ENCODE results near the gene ALPG.
"Not testable (repeated sequence)": the region's sequence is repeated elsewhere in the genome, so short reads cannot be mapped to it uniquely, and the experiment has no call there.

Gene ALPG

DNA sequence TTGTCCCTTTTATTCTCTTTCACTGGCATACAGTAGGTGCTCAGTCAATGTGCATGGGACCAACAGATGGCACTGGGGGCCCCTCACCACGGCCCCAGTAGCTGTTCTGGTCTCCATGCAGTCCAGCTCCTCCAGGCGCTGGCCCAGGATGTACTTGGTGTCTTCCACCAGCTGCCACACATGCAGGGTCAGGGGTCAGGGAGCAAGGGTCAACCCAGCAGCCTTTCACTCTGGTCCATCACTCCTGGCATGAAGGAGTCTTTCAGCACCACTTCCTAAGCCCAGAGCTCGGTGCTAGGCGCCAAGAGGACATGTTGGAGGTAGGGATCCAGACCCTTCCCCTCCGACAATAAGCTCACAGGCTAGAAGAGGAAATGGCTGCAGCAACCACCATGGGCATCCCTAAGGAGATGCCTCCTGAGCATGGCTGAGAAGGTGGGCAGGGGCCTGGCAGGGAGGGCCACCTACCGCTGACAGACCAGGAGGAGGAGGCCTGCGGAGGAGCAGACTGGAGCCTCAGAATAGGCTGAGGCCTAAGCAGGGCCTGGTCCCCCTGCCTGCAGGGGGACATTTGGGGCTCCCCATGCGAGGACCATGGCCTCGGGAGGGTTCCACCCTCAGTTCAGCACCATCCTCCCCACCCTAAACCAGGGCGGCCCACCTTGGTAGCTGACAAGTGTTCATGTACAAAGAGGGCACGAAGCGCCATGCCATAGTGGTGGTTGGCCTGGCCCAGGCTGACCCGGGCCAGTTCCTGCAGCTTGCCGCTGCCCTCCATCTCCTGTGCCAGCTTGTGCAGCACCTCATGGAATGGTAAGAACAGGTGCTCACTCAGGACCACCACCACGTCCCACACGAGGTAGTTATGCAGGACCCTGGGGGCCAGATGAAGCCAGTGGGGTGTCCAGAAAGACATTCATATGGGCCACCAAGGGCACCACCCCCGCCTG lies 10.2 kb downstream of the ALPG start:
- in situ Hi-C loops (cut with MboI; ENCODE audit: low pct_unique_long_range_greater_than_20kb, low sequenced_read_pairs): no loop called here

DNA sequence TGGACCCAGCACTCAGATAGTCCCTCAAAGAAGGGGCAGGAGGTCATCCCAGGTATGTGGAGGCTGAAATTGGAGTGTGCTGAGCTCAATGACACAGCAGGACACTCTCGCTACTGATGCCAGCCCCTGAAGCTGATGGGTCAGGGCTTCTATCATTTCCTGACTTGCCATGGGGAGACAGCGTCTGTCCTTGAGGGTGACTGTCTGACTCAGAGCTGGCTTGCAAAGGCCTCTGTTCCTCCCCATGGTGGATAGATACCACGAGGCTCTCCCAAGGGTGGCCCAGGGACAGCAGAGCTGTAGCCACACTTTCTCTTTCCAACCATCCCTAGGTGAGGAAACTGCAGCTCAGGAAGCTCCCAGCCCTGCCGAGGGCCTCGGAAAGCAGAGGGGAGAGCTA lies 10.8 kb downstream of the ALPG start:
- in situ Hi-C loops (cut with MboI; ENCODE audit: low pct_unique_long_range_greater_than_20kb, low sequenced_read_pairs): no loop called here
- DNase-seq: no peak

More for the DNA sequence above, 10.2 kb downstream of the ALPG start:
- no peak for DNase-seq

DNA sequence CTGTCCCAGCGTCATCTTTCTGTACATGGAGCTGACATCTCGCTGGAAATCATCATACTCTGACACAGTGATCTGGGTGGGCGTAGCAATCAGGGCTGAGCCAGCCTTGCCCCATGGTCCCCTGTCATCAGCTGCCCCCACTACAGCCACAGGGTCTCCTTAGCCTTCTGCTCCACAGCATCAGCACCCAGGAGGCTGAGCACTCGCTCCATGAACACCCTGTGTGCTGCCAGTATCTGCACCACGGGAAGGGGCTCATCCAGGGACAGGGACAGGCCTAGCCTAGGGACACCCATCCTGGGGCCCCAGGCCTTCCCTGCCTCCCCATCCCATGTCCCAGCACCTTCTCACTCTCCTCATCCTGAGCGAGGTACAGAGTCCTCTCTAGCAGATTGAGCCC lies 11.4 kb downstream of the ALPG start:
- in situ Hi-C loops (cut with MboI; ENCODE audit: low pct_unique_long_range_greater_than_20kb, low sequenced_read_pairs): no loop called here
- DNase-seq: no peak

DNA sequence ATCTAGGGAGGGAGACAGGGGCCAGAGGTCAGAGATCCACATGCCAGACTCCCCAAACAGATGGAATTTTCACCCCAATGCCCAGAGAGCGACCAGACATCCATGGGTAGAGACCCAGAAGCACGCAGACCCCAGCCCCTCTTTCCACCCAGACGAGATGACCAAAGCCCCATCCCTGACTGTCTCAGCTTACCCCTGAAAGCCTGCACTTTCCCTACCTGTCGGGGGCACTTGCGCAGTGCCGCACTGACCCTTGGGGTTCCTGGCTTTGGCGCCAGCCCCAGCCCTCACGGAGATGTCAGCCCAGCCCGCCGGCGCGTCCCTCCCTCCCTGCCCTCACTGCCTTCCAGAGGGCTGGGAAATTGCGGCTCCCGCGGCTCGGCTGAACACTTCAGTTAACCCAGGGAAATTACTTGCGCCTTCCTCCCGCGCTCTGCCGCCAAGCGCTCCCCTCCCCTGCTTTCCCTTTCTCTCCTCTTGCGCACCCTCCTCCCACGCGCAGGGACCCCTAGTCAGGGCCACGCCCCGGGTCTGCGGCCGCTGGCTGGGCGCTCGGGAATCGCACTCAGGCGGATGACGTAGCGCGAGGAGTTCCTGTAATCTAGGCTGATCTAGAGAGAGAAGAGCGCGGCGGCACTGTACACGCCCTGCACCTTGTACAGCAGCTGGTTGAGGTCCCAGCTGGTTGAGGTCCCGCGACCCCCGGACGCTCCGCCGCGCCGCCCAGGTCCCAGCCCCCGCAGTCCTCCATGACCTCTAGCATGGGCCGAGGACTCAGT lies 12.0 kb downstream of the ALPG start:
- peak; percentile 64 for DNase-seq
- in situ Hi-C loops (cut with MboI; ENCODE audit: low pct_unique_long_range_greater_than_20kb, low sequenced_read_pairs): no loop called here

DNA sequence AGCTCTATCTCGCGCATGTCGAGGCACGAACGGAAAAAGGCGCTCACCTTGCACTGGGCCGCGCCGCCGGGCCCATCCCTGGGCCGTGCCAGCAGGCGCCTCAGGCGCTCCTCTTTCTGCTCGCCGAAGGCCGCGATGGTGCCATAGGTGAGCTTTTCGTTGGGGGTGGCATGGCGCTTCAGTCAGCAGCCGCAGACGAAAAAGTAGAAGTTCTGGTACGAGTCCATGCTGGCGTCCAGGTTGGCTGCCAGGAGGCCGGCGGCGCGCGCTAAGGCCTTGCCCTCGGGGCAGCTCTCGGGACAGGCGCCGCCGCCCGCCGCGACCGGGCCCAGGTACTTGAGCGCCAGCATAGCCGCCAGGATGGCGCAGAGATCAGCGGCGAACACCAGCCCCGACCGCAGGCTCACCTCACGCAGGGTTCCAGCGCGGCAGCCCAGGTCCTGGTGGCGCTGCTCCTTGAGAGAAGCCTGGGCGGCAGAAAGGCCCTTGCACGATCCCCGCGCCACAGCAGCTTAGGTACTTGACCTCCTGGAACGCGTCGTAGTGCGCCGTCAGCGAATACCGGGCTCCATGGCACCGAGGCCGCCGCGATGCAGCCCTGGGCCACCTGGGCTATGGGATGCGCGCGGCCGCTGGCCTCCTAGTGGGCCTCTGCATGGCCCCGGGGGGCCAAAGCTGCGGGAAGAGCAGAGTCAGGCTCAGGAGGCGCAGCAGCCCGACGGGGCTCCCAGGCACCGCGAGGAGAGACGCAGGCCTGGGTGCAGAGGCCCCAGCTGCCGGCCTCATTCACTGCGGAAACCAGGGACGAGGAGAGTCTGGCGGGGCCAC lies 12.8 kb downstream of the ALPG start:
- in situ Hi-C loops (cut with MboI; ENCODE audit: low pct_unique_long_range_greater_than_20kb, low sequenced_read_pairs): no loop called here
- DNase-seq: no peak

DNA sequence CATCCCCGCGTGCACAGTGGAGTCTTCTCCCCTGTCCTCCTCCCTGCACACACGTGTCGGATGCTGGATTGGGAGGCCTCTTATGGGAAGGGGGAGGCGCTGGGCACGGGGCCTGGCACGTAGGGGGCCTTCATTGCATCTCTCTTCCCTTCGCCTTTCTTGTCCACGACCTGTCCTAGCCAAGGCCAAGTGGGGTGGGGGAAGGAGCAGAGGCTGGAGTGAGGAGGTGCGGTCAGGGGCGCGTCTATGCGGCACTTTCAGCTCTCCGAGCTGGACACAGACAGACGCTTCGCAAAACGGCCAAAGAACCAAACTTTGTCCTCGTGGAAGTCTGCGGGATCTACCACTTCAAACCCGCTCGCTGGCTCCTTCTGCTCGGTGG lies 13.4 kb downstream of the ALPG start:
- in situ Hi-C loops (cut with MboI; ENCODE audit: low pct_unique_long_range_greater_than_20kb, low sequenced_read_pairs): no loop called here
- DNase-seq: no peak

DNA sequence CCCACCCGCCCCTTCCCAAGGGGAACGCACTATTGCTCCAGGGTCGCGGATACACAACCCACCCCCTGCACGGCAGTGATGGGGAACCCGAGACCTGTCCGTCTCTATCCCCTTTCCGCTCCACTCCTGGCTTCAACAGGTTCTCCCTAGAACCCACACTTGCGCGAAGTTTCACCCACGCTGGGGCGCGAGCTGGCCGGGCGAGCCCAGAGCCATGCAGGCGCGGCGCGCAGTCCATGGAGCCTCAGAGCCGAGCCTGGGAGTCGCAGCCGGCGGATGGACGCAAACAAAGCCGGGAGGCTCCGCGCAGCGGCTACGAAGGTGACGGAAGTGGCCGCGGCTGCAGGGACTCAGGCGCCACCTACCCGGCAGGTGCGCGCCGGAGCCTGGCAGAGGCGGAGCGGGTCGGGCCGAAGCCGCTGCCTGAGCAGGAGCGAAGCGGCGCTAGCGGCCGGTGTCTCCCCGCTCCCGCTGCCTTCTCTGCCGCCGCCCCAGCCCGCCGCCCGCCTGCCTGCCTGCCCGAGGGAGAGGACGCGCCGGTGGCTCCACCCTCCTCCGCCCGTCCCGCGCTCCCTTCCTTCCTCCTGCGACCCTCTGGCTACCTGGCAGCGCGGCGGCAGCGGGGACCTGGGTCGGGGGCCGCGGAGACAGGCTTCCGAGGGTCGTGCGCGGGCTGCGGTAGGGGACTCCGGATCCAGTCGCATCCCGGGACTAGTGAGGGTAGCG lies 14.0 kb downstream of the ALPG start:
- in situ Hi-C loops (cut with MboI; ENCODE audit: low pct_unique_long_range_greater_than_20kb, low sequenced_read_pairs): no loop called here
- DNase-seq: no peak

DNA sequence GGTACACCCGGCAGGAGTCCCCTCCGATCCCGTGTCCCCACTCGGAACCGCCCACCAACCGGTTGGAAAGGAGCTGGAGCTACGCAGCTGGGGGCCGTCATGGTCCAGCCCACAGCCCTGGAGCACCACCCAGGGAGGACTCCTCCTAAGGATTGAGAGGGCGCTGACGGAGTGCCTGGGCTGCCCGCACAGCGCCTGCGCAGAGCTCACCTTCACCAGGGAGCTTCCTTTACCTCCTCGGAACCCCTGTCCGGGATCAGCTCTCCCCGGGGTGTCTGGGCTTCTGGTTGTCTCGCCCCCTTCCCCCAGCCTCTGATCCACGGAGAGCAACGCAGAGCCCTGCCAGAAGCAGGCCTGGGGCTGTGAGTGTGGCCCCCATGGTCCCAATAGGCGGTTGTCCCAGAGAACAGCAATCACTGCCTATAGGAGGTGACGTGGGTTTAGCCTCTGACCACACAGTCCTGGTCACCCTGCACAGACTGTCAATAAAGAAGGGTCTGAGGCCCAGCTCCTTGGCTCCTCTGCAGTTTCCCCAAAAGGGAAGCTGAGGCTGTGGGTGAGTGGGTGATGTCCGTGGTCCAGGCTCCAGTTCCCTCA lies 14.6 kb downstream of the ALPG start:
- no peak for DNase-seq
- in situ Hi-C loops (cut with MboI; ENCODE audit: low pct_unique_long_range_greater_than_20kb, low sequenced_read_pairs): no loop called here

DNA sequence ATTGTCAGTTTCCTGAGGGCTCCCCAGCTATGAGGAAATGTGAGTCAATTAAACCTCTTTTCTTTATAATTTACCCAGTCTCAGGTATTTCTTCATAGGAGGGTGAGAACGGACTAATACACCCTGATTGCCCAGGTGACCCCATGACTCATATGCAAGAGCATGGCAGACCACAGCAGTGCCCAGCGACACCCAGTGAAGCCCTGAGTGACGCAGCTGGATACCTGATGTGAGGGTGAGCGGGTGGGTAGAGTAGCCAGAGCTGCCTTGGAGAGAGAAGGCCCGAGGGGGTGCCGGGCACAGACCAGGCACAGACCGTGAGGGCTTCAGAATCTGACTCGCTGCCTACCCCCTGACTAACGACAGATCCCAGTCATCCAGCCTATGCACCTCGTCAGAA lies 15.4 kb downstream of the ALPG start:
- in situ Hi-C loops (cut with MboI; ENCODE audit: low pct_unique_long_range_greater_than_20kb, low sequenced_read_pairs): no loop called here
- no peak for DNase-seq

DNA sequence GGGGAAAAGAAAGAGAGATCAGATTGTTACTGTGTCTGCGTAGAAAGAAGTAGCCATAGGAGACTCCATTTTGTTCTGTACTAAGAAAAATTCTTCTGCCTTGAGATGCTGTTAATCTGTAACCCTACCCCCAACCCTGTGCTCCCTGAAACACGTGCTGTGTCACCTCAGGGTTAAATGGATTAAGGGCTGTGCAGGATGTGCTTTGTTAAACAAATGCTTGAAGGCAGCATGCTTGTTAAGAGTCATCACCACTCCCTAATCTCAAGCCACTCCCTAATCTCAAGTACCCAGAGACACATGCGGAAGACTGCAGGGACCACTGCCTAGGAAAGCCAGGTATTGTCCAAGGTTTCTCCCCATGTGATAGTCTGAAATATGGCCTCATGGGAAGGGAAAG lies 16.4 kb downstream of the ALPG start:
- in situ Hi-C loops (cut with MboI; ENCODE audit: low pct_unique_long_range_greater_than_20kb, low sequenced_read_pairs); DNase-seq: not testable (repeated sequence)

DNA sequence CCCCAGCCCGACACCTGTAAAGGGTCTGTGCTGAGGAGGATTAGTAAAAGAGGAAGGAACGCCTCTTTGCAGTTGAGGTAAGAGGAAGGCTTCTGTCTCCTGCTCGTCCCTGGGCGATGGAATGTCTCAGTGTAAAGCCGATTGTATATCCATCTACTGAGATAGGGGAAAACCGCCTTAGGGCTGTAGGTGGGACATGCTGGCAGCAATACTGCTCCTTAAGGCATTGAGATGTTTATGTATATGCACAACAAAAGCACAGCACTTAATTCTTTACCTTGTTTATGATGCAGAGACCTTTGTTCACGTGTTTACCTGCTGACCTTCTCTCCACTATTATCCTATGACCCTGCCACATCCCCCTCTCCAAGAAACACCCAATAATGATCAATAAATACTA lies 16.8 kb downstream of the ALPG start:
- in situ Hi-C loops (cut with MboI; ENCODE audit: low pct_unique_long_range_greater_than_20kb, low sequenced_read_pairs): not testable (repeated sequence)

DNA sequence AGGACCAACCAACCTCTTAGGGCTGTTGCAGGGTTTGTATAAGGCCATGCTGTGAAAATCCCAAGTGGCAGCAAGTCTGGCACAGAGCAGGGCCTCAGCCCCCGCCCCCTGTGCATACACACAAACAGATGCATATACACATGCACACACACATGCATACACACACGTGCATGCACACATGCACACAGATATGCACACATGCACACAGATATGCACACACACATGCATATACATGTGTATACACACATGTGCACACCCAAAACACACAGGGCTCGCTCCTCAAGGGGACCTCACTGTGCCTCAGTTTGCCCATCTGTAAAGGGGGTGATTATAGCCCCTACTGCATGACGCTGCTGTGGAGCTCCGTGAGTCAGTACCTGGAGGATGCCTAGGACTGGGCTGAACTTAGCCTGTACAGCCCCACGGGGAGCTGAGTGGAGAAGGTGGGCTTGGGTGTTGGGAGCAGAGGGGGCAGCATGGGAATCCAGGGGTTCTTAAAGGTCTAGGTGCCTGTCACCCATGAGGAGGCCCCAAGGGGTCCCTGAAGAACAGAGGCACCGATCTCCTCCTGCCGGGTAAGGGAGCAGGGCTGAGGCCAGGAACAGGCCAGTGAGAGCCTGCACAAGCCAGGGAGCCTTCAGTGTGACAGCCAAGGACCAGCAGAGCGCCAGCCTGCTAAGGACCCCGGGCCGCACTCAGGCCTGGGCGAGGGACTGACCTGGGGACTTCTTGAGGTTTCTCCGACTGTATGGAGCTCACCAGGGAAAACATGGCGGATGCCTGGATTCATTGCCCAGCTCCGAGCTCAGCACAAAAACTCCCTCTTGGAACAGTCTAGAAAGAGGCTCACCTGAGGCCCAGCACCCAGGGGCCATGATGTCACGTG lies 25.3 kb downstream of the ALPG start:
- in situ Hi-C loops (cut with MboI; ENCODE audit: low pct_unique_long_range_greater_than_20kb, low sequenced_read_pairs): no loop called here
- no peak for DNase-seq

More for the DNA sequence above, 16.8 kb downstream of the ALPG start:
- DNase-seq: not testable (repeated sequence)

DNA sequence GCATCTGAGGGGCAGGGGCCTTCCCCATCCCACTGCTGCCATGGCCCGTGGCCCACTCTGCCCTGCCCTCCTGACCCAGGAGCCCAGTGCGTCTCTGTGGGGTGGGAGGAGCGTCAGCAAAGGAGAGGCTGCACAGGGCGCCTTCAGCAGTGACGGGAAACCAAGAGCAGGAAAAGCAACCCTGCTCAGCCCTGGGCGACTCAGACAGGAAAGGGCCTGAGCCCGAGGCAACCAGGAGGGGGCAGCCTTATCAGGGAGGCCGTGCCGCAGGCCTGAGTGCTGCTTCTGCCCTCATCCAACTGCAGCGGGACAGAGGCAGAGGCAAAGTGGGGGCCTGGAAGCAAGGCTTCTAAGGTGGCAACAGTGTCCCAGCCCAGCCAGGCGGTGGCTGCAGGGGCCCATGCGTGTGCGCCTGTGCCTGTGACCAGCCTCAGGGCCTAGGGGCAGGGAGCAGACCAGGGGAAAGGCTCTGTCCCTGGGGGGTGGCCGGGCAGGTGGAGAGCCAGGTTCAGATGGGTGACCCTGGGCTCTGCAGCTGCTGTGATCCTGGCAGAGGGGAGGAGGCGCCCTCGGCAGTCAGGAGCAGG lies 26.0 kb downstream of the ALPG start:
- in situ Hi-C loops (cut with MboI; ENCODE audit: low pct_unique_long_range_greater_than_20kb, low sequenced_read_pairs): no loop called here
- peak; percentile 13 for DNase-seq

DNA sequence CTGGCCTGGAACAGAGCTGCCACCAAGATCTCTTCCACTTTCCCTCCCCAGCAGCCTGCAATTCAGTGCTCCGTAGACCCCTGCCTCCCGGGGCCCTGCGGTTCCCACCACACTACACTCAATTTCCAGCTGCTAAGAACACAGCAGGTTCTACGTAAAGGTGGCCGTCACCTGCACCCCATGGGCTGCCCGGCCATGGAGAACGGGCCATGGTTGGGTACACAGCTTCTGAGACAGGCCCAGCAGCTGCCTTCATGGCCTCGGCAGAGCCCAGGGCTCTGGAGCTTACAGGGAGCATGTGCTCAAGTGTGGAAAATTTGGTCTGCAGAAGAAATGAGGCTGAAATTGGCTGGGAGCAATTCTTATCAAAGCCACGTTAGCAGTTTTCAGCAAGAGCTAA lies 27.0 kb downstream of the ALPG start:
- in situ Hi-C loops (cut with MboI; ENCODE audit: low pct_unique_long_range_greater_than_20kb, low sequenced_read_pairs); DNase-seq: not testable (repeated sequence)

DNA sequence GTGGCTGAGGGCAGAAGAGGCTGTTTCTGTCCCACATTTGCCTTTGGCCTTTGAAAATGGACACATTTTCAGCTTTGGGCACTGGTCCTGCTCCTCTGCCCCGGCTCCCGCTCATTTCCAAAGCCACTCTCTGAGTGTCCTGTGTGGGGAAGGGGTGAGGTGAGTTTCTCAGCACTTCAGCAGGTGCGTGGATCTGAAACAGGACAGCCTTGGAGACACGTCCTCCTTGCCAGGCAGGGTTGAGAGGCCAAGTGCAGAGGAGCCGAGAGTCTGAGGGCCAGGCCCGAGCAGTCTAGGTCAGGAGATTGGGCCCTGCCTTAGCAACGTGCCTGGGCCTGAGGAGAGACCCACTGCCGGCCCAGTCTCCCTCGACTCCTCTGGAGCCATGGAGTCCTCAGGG lies 27.4 kb downstream of the ALPG start:
- DNase-seq: no peak
- in situ Hi-C loops (cut with MboI; ENCODE audit: low pct_unique_long_range_greater_than_20kb, low sequenced_read_pairs): no loop called here

DNA sequence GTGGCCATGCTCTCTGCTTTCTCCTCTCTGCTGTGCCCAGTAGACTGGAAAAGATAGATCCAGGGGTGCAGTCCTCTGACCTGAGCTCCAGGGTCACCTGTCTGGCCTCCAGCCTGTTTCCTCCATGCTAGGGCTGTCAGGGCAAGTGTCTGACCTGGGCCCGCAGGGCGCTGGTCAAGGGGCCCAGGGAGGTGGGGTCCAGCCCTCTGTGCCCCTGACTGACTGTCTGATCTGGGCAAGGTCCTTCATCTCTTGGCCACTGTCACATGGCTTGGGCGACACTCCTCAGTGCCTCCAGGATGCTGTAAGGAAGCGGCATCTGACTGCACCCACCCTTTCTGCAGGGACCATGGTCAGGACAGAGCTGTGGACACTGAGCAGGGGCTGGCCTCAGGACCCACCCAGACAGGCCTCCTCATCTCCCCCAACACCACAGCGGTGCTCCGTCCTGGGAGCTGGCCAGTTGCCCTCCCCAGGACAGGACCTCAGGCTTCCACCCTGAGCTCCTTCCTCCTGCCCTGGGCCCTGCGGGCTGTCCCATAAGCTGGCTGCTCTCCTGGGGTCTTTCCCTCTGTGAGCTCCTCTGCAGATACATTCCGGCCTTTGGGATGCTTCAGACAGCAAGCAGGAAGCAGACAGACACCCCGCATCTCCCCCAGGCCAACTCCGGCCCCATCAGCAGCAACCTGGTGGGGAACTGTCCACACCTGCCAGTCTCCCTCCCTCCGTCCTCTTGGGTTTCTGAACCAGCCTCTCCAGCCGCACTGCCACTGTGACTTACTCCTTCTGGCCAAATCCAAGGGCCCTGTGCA lies 28.1 kb downstream of the ALPG start:
- DNase-seq: no peak
- in situ Hi-C loops (cut with MboI; ENCODE audit: low pct_unique_long_range_greater_than_20kb, low sequenced_read_pairs): no loop called here

DNA sequence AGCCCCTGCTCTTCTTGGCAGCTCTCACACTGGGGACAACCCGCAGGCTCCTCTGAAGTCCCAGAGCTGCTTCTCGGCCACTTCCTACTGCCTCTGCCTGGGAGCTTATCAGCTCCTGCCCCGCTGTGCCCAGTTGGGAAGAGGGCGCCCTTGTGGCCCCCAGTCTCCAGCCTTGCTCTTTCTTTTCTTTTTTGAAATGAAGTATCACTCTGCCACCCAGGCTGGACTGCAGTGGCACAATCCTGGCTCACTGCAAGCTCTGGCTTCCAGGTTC lies 28.7 kb downstream of the ALPG start:
- in situ Hi-C loops (cut with MboI; ENCODE audit: low pct_unique_long_range_greater_than_20kb, low sequenced_read_pairs): no loop called here
- no peak for DNase-seq
